Mucosa of rectum (tissue), 2 donors: ENCODE measurements around the gene PRRG2.
A peak's percentile ranks its signal among the peaks of the same experiment; 100 is the strongest.

Experiments
- H3K27ac ChIP-seq, 2 donors: one replicate each; pipeline ENCODE4 v1.7.0; 2013; ENCODE audit warnings: inconsistent platforms in 2 of 2, low read depth in 2 of 2, low read length in 2 of 2
- H3K27me3 ChIP-seq, 2 donors: one replicate each; pipeline ENCODE4 v1.7.0; 2013; ENCODE audit warnings: low read length in 2 of 2; ENCODE audit not compliant: control insufficient read depth in 2 of 2, insufficient read depth in 2 of 2
- H3K36me3 ChIP-seq, 2 donors: one replicate each; pipeline ENCODE4 v1.7.0; 2013; ENCODE audit warnings: low read length in 2 of 2; ENCODE audit not compliant: control insufficient read depth in 2 of 2, insufficient read depth in 2 of 2
- H3K4me1 ChIP-seq, 2 donors: one replicate each; pipeline ENCODE4 v1.7.0; 2013; ENCODE audit warnings: low read length in 2 of 2, mild to moderate bottlenecking in 1 of 2; ENCODE audit not compliant: control insufficient read depth in 2 of 2, insufficient read depth in 2 of 2
- H3K4me3 ChIP-seq, 2 donors: one replicate each; pipeline ENCODE4 v1.7.0; 2013; ENCODE audit warnings: low read length in 2 of 2
- H3K9ac ChIP-seq, 2 donors: one replicate each; pipeline ENCODE4 v1.7.0; 2013; ENCODE audit warnings: low read length in 2 of 2, low read depth in 1 of 2, mild to moderate bottlenecking in 1 of 2
- H3K9me3 ChIP-seq, 2 donors: one replicate each; pipeline ENCODE4 v1.7.0; 2013; ENCODE audit warnings: low read length in 2 of 2; ENCODE audit not compliant: control insufficient read depth in 2 of 2
- donor health status: healthy.
- donor health status: Normal muscosa, but diverticular disease.

PRRG2 gene

DNA sequence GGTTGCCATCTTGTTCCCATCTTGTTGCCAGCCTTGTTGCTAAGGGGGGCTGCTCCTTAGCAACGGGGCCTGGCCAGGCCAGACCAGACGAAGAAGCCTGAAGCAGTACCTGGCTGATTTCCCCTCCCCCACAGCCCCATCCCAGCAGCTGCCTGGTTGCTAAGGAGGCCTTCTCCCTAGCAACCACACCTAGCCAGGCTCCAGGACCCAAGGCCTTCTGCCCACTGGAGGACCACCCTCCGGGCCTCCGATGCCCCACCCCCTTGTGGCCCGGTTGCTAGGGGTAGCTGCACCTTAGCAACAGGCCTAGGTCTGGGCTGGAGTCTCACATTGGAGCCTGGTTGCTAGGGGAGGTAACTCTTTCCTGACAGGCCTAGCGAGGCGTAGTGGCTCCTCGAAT lies 3.9 kb downstream of the PRRG2 start:
- no peak overlapping the region for H3K27ac ChIP-seq

DNA sequence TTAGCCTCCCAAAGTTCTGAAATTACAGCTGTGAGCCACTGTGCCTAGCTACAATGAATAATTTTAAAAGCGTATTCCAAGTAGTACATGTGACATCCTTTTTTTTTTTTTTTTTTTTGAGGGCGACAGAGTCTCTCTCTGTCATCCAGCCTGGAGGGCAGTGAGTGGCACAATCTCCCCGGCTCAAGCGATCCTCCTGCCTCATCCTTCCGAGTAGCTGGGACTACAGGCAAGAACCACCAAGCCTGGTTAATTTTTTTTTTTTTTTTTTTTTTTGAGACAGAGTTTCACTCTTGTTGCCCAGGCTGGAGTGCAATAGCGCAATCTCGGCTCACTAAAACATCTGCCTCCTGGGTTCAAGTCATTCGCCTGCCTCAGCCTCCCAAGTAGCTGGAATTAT lies 6.1 kb downstream of the PRRG2 start:
- Histone ChIP-seq H3K4me1 (peaks cover 0 to 6% of the 10 kb centered on the region in 2 donors), H3K36me3 (no peaks in the 10 kb centered on the region), H3K4me3 (no peak overlapping the region), H3K9ac (no peak overlapping the region), H3K27ac (no peak overlapping the region), H3K27me3 (no peaks in the 10 kb centered on the region), H3K9me3 (no peaks in the 10 kb centered on the region)

More for the DNA sequence above, 3.9 kb downstream of the PRRG2 start:
- no peaks in the 10 kb centered on the region for H3K36me3 ChIP-seq
- H3K27me3 ChIP-seq = no peaks in the 10 kb centered on the region
- H3K9me3 ChIP-seq = no peaks in the 10 kb centered on the region
- H3K9ac ChIP-seq = no peak overlapping the region
- peaks cover 5 to 6% of the 10 kb centered on the region in 2 donors for H3K4me1 ChIP-seq
- H3K4me3 ChIP-seq = no peak overlapping the region

DNA sequence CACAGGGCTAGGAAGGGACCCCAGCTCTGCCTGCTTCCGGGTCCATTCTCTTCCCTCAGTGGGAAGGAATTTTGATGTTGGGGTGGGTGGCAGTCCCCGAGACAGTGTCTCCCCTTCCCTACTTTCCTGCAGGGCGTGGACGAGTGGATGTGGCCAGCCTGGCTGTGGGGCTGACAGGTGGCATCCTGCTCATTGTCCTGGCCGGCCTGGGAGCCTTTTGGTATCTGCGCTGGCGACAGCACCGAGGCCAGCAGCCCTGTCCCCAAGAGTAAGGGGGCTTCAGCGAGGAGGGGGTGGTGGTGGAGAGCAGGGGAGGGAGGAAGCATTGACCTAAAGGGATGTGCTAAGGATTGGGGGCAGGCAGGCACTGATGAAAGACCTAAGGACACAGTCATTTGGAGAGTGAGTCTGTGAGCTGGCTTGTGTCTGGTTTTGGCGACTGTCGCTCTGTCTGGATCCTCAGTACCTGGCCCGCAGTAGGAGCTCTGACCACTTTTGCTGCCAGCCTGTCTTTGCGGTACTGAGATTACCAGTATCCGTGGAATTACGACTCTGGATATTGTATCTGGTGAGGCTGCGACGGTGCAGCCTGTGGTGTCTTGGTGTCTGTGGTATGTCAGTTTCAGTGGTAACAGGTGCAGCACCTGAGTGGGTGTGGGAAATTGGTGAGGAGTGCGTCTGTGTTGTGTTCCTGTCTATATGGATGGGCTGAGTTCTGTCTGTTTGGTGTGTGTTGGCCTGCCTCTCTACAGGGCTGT lies 7.4 kb downstream of the PRRG2 start:
- no peaks in the 10 kb centered on the region for H3K9me3 ChIP-seq
- H3K4me3 ChIP-seq = no peak overlapping the region
- H3K27me3 ChIP-seq = no peaks in the 10 kb centered on the region
- no peak overlapping the region for H3K9ac ChIP-seq
- H3K4me1 ChIP-seq = peaks cover 6 to 17% of the 10 kb centered on the region in 2 donors
- H3K27ac ChIP-seq = no peak overlapping the region
- H3K36me3 ChIP-seq = no peaks in the 10 kb centered on the region

DNA sequence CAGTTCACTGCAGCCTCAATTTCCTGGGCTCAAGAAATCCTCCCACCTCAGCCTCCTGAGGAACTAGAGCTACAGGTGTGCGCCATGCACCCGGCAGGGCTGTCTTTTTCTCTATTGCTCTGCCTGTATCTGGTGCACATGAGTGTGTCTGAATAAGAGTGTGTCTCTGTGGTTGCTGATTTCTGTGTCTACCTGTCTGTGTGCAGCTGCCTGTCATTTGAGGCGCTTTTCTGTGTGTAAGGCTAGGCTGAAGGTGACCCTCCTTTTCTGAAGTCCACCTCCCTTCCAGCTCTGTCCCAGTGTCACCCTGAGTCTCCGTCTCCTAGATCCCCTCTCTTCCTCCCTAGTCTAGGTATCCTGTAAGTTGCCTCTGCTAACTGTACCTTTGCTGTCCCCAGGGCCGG lies 8.4 kb downstream of the PRRG2 start:
- no peak overlapping the region for H3K4me3 ChIP-seq
- H3K27ac ChIP-seq = peak overlapping the region; percentile 52 to 93
- peaks cover 9 to 22% of the 10 kb centered on the region in 2 donors for H3K4me1 ChIP-seq
- no peaks in the 10 kb centered on the region for H3K9me3 ChIP-seq
- H3K9ac ChIP-seq = no peak overlapping the region
- H3K27me3 ChIP-seq = no peaks in the 10 kb centered on the region
- peaks cover 0 to 6% of the 10 kb centered on the region in 2 donors for H3K36me3 ChIP-seq

DNA sequence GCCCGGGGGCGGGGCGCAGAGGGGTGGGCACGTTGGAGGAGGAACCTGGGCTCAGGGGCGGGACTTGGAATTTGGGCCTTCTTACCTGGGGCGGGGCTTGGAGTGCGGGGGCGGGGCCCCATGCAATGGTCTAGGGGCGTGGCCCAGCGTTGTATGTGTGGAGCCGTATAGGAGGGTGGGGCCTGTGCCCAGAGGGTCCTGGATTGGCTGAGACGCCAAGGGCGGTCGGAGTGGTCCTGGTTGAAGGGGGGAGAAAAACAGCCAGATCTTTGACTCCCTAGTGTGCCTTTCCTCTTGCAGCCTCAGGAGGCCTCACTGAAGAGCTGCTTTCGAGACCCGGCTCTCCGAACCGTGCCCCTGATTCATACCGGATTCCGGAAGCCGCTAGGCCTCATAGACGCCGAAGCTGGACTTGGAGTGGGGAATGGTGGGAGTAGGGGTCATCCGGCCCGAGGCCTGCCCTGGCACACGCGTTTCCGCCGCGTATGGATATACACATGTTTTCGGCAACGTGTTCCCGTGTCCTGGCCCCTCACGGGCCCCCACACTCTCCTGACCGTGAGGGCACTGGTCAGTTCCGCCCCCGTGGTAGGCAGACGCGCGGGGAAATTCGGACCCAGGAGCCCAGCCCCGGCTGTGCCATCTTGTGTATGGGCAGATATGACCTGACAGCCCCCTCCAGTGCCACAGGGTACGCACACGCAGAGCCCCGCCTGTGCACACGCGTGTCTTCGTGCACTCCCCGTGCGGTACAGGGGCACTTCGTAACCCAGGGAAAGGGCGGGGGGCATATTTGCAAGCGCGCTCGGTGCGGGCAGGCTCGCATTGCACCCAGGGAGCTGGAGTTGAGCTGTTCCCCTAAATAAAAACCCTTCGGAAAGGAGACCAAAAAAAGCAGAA lies 9.2 kb downstream of the PRRG2 start:
- Histone ChIP-seq H3K27ac (peak overlapping the region; percentile 93 to 97), H3K36me3 (peaks cover 0 to 8% of the 10 kb centered on the region in 2 donors), H3K4me3 (peak overlapping the region; percentile 86 to 89), H3K9ac (peak overlapping the region; percentile 92 to 96), H3K27me3 (no peaks in the 10 kb centered on the region), H3K9me3 (no peaks in the 10 kb centered on the region), H3K4me1 (peaks cover 9 to 22% of the 10 kb centered on the region in 2 donors)

DNA sequence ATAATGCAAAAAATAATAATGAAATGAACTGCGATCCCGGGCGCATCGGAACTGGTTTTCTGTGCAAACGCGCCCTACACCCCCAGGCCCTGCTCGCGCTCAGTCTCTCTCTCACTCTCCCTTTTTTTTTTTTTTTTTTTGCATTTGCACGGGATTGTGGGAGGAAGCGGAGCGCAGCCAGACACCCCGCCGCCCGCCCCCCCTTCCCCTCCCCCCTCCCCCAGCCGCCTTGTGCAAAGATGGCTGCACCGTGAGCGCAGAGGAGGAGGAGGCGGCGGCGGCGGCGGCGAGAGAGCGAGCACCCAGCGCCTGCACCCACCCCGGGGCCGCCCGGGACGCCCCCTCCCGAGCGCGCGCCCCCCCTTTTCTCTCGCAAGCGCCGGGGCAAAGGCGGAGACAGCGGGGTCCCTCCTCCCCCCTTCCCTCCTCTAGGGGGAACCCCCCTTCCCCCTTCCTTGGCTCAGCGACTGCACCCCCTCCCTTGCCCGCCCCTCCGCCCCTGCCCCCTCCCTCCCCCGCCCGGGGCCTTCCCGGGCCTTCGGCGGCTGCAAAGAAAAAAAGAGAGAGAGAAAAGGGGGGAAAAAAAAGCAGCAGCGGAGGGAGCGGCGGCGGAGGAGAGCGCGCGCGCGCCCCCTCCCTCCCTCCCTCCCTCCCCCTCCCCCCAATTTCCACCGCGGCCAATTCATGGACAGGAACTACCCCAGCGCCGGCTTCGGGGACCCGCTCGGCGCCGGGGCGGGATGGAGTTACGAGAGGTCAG lies 10.0 kb downstream of the PRRG2 start, which contains the start of gene PRR12:
TSS of gene PRR12 (plus strand) at position 212 of the 760 bp plus-strand sequence. CDS start at position 685, 473 bp downstream.
- Histone ChIP-seq H3K4me3 (peak within 1 kb of the TSS; percentile 86 to 89), H3K4me1 (peaks cover 9 to 22% of the 10 kb centered on the region in 2 donors), H3K9me3 (no peaks in the 10 kb centered on the region), H3K9ac (peak within 1 kb of the TSS; percentile 92 to 96), H3K27ac (peak within 1 kb of the TSS; percentile 93 to 97), H3K36me3 (peaks cover 0 to 13% of the 10 kb centered on the region in 2 donors), H3K27me3 (no peaks in the 10 kb centered on the region)

DNA sequence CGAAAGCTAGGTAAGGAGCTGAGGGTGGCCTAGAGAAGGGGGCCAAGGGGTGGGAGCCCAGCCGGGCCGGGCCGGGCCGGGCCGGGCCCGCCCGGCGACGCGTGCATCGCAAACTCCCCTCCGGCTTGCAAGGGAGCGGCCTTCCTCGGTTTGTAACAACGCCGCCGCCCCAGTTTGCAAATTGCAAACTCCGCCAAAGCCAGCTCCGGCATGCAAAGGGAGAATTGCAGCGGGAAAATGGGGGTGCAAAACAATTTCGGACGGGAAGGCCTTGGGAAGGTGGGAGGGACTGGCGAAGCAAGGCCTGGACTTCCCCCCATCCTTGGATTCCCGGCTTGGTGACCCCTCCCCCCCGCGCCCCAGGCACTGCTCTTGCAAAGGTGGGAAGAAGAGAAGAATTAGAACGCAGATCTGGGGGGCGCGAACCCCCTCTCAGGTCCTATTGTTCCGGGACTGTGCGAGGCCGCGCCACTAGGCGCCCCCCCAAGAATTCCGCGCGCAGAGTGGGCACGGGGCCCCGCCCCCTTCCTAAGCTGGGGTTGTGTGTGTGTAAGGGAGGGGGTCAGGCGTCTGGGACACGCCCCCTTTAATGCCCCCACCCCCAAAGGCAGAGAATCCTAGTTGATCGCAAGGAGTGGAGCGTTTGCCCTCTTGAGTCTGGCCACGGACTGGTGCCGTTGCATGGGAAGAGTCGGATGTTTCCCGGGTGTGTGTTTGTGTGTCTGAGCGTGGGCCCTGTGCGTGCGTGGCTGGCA lies 10.8 kb downstream of the PRRG2 start:
- H3K9me3 ChIP-seq = no peaks in the 10 kb centered on the region
- no peaks in the 10 kb centered on the region for H3K27me3 ChIP-seq
- peak overlapping the region; percentile 70 to 74 for H3K4me3 ChIP-seq
- peak overlapping the region; percentile 72 to 97 for H3K27ac ChIP-seq
- peaks cover under 1 to 13% of the 10 kb centered on the region in 2 donors for H3K36me3 ChIP-seq
- H3K4me1 ChIP-seq = peaks cover 9 to 22% of the 10 kb centered on the region in 2 donors
- peak overlapping the region; percentile 52 to 55 for H3K9ac ChIP-seq

DNA sequence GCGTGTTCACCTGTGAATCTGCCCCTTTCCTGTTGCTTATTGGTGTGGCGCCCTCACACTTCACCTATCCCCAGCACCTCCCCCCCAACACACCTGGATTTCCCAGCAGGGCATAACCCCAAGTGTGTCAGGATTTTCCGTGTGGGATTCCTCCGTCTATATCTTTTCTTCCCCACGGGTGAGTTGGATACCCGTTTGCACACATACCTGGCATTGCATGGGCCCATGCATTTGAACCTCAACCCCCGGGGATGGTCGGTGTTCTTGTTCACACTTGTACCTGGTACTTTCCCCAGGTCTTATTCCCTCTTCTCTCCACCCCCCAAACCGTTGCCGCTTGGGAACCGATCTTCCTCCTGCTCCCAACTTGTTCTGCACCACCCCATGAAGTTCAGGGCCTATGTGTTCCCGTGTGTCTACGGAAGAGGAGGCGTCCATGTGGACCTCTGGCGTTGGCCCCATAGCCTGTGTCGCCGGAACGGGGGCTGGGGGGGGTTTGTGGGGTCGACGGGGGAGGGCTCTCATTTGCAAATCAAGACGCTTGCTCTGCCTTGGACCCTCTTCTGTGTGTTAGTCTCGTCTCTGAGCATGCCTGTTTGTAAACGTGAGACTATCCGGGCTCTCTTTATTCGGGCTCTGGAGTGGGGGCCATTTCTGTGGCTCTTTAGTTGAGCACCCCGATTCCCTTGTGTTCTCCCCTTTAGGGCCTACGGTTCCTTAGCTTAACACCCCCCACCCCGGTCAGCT lies 11.5 kb downstream of the PRRG2 start:
- peak overlapping the region; percentile 42 to 97 for H3K27ac ChIP-seq
- peak overlapping the region; percentile 52 to 55 for H3K9ac ChIP-seq
- no peaks in the 10 kb centered on the region for H3K27me3 ChIP-seq
- peak overlapping the region; percentile 70 to 74 for H3K4me3 ChIP-seq
- peaks cover 8 to 13% of the 10 kb centered on the region in 2 donors for H3K36me3 ChIP-seq
- H3K9me3 ChIP-seq = no peaks in the 10 kb centered on the region
- peaks cover 9 to 22% of the 10 kb centered on the region in 2 donors for H3K4me1 ChIP-seq
